Measurements from ENCODE around the gene NUDT3.
"Not testable (repeated sequence)": the region's sequence is repeated elsewhere in the genome, so short reads cannot be mapped to it uniquely, and the experiment has no call there.

DNA sequence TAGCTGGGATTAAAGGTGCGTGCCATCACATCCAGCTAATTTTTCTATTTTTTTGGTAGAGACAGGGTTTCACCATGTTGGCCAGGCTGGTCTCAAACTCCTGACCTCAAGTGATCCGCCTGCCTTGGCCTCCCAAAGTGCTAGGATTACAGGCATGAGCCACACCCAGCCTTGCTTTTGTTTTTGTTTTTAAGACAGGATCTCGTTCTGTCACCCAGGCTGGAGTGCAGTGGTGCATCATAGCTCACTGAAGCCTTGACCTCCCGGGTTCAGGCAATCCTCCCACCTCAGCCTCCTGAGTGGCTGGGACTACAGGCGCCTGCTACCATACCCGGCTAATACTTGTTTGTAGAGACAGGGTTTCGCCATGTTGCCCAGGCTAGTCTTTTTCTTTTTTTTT lies 38.9 kb downstream of the NUDT3 start:
- TF ChIP-seq, protein P1, sequence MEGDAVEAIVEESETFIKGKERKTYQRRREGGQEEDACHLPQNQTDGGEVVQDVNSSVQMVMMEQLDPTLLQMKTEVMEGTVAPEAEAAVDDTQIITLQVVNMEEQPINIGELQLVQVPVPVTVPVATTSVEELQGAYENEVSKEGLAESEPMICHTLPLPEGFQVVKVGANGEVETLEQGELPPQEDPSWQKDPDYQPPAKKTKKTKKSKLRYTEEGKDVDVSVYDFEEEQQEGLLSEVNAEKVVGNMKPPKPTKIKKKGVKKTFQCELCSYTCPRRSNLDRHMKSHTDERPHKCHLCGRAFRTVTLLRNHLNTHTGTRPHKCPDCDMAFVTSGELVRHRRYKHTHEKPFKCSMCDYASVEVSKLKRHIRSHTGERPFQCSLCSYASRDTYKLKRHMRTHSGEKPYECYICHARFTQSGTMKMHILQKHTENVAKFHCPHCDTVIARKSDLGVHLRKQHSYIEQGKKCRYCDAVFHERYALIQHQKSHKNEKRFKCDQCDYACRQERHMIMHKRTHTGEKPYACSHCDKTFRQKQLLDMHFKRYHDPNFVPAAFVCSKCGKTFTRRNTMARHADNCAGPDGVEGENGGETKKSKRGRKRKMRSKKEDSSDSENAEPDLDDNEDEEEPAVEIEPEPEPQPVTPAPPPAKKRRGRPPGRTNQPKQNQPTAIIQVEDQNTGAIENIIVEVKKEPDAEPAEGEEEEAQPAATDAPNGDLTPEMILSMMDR (IDR thresholded peaks at IDR 0.05) = not testable (repeated sequence)
- not testable (repeated sequence) for TF ChIP-seq POLR2A, EP300 (IDR thresholded peaks at IDR 0.05)
